ENCODE measurements around the gene OOSP2. TPM values are rescaled to one million over a fixed set of nuclear protein-coding genes. Genes with fewer than 3 reads are reported as not detected.

Gene OOSP2, protein sequence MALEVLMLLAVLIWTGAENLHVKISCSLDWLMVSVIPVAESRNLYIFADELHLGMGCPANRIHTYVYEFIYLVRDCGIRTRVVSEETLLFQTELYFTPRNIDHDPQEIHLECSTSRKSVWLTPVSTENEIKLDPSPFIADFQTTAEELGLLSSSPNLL
- not detected in 2 replicates for total RNA-seq

GRCh38 chr11:60040109-60040508 is at the start of gene OOSP2:
Gene OOSP2 (plus strand): TSS chr11:60040409. CDS start chr11:60040460, 51 bp downstream.

GRCh38 chr11:60016881-60017280 is 23.3 kb upstream of the OOSP2 start, which contains the start of gene OOSP4B:
Gene OOSP4B (plus strand): TSS chr11:60017181.

DNA sequence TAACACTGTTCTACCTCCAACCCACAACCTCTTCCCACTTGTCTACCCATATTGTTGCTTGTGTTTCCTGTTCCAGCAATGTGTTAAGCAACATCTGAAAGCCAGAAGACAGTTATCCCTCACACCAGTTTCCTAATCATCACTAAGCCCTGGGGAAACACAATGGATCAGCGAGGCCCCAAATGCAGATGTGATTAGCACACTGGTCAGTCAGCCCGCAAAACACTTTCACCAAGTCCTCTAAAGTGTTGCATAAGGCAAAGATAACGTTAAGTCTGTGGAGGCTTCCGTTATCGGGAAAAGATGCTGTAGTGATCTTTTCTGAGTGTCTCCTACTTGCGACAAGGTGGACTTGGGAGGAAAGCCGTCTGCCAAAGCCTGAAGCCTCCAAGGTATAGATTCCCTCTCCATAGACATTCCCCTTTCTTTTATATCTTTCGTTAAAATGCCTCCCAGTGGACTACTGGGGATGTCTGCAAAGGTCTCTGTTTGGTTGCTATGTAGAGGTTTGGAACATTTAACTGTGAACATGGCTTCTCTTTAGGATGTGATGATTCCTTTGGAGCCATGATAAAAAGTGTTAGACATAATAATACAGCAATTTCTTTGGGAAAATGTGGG is 16.2 kb downstream of the OOSP2 start, which contains the start of gene MS4A3:
Gene MS4A3, plus strand, starts transcription at position 317 of the 621 bp plus-strand sequence. CDS start 4,496 bp downstream, outside the sequence.

GRCh38 chr11:60088364-60088763 is 48.2 kb downstream of the OOSP2 start, which contains the start of gene MS4A2:
Gene MS4A2 (plus strand): TSS chr11:60088664. CDS start chr11:60088766, 102 bp downstream.

Other genes starting within 250 kb of the OOSP2 start
- gene MRPL16, start 229.6 kb upstream of the OOSP2 start, total RNA-seq: 70.8 and 88.6 TPM in 2 replicates
- not detected in 2 replicates for gene CBLIF, start 194.9 kb upstream of the OOSP2 start, total RNA-seq
- 0.32 TPM in 1 of 2 replicates, not detected in the other for gene TCN1, start 173.9 kb upstream of the OOSP2 start, total RNA-seq
- not detected in 2 replicates for gene OOSP3, start 161.6 kb upstream of the OOSP2 start, total RNA-seq
- not detected in 2 replicates for gene OOSP1, start 102.0 kb upstream of the OOSP2 start, total RNA-seq
- gene OOSP4A, start 76.4 kb upstream of the OOSP2 start, total RNA-seq: not detected in 2 replicates
- not detected in 2 replicates for gene OOSP4B, start 23.2 kb upstream of the OOSP2 start, total RNA-seq
- not detected in 2 replicates for gene MS4A3, start 16.3 kb downstream of the OOSP2 start, total RNA-seq
- not detected in 2 replicates for gene MS4A2, start 48.3 kb downstream of the OOSP2 start, total RNA-seq
- gene MS4A6A, start 142.7 kb downstream of the OOSP2 start, total RNA-seq: 5.8 and 21.8 TPM in 2 replicates
- gene MS4A4E, start 202.7 kb downstream of the OOSP2 start, total RNA-seq: under 0.01 TPM in 1 of 2 replicates, not detected in the other
- not detected in 2 replicates for gene MS4A4A, start 240.3 kb downstream of the OOSP2 start, total RNA-seq

All from epithelial cell of umbilical artery (primary cell).